ENCODE measurements around the gene SENP1. TPM values are rescaled to one million over a fixed set of nuclear protein-coding genes. Genes with fewer than 3 reads are reported as not detected.

SENP1 gene
- total and polyA plus RNA-seq, 8 donors = 13.3 to 28.0 (median 24.6) TPM

- Histone ChIP-seq H3K36me3 (no peaks in the 10 kb centered on the region), H3K27ac (no peak overlapping the region), H3K4me3 (no peak overlapping the region), H3K9me3 (no peaks in the 10 kb centered on the region), H3K27me3 (peaks cover 3 to 28% of the 10 kb centered on the region in 2 donors), H3K4me1 (no peaks in the 10 kb centered on the region)
- intact Hi-C loops (cut with DNase I) = no loop called here
- TF ChIP-seq CTCF (IDR thresholded peaks at IDR 0.05) = no peak
- DNase-seq (no peak), ATAC-seq (no peak)
Measured at GRCh38 chr12:48016373-48017020, 89.4 kb downstream of the SENP1 start.

- DNase-seq (no peak), ATAC-seq (no peak)
- H3K27ac ChIP-seq = no peak overlapping the region
- H3K36me3 ChIP-seq = no peaks in the 10 kb centered on the region
- TF ChIP-seq CTCF (IDR thresholded peaks at IDR 0.05) = no peak
- intact Hi-C loops (cut with DNase I) = no loop called here
- H3K27me3 ChIP-seq = peaks cover 3 to 30% of the 10 kb centered on the region in 2 donors
- H3K4me1 ChIP-seq = no peaks in the 10 kb centered on the region
- no peak overlapping the region for H3K4me3 ChIP-seq
- H3K9me3 ChIP-seq = no peaks in the 10 kb centered on the region
Measured at GRCh38 chr12:48015954-48016353, 89.9 kb downstream of the SENP1 start.

GRCh38 chr12:48015129-48015528 lies 90.8 kb downstream of the SENP1 start:
- ATAC-seq (no peak), DNase-seq (no peak)
- H3K27ac ChIP-seq = no peak overlapping the region
- no peak overlapping the region for H3K4me3 ChIP-seq
- H3K4me1 ChIP-seq = no peaks in the 10 kb centered on the region
- TF ChIP-seq CTCF (IDR thresholded peaks at IDR 0.05) = no peak
- intact Hi-C loops (cut with DNase I) = no loop called here
- peaks cover 3 to 37% of the 10 kb centered on the region in 2 donors for H3K27me3 ChIP-seq
- no peaks in the 10 kb centered on the region for H3K36me3 ChIP-seq
- H3K9me3 ChIP-seq = no peaks in the 10 kb centered on the region

- Histone ChIP-seq H3K27me3 (peaks cover 5 to 45% of the 10 kb centered on the region in 2 donors), H3K9me3 (no peaks in the 10 kb centered on the region), H3K4me3 (no peak overlapping the region), H3K36me3 (no peaks in the 10 kb centered on the region), H3K27ac (no peak overlapping the region), H3K4me1 (no peaks in the 10 kb centered on the region)
- DNase-seq = peak in 1 of 4 donors; percentile 64
- ATAC-seq = no peak
- TF ChIP-seq CTCF (IDR thresholded peaks at IDR 0.05) = no peak
- intact Hi-C loops (cut with DNase I) = no loop called here
Measured at GRCh38 chr12:48013287-48013686, 92.6 kb downstream of the SENP1 start.

GRCh38 chr12:48012070-48012469 lies 93.8 kb downstream of the SENP1 start:
- TF ChIP-seq CTCF (IDR thresholded peaks at IDR 0.05) = no peak
- Histone ChIP-seq H3K36me3 (no peaks in the 10 kb centered on the region), H3K4me3 (no peak overlapping the region), H3K4me1 (no peaks in the 10 kb centered on the region), H3K27me3 (peaks cover 13 to 56% of the 10 kb centered on the region in 2 donors), H3K27ac (no peak overlapping the region), H3K9me3 (no peaks in the 10 kb centered on the region)
- DNase-seq = no peak
- intact Hi-C loops (cut with DNase I) = no loop called here
- no peak for ATAC-seq
